HG03439 (cell line): ENCODE results near the gene RERE.

Experiments
- ATAC-seq: cut with Tn5 transposase; IDR thresholded peaks from one replicate; pipeline ENCODE4 v1.9.1; 2021; ENCODE audit warnings: mild to moderate bottlenecking, moderate library complexity; ENCODE audit not compliant: unreplicated experiment

RERE gene

GRCh38 chr1:8555582-8555981 is 261.9 kb downstream of the RERE start:
- no peak for ATAC-seq

DNA sequence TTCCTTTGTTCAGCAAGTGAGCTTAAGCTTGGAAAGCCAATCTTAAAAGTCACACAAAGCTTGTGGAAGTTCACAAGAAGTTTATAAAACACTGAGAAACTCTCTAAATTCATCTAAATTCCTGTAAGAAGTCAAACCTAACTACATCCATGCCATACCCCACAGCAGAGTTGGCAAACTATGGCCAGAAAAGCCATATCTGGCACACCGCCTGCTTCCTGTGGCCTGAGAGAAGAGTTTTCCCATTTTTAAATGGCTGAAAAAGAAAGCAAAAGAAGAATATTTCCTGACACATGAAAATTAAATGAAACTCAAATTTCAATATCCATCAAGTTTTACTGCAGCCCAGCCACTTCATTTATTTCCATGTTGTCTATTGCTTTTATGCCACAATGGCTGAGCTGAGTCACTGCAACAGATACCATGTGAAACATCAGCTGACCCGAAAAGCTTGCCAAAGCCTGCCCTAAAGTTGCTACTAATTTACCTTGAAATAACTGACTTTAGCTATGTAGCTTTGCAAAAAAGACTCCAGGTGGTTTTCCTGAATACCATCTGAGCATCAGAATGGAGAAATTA is 262.4 kb downstream of the RERE start:
- ATAC-seq, result no peak

GRCh38 chr1:8552820-8553397 is 264.5 kb downstream of the RERE start:
- no peak for ATAC-seq

DNA sequence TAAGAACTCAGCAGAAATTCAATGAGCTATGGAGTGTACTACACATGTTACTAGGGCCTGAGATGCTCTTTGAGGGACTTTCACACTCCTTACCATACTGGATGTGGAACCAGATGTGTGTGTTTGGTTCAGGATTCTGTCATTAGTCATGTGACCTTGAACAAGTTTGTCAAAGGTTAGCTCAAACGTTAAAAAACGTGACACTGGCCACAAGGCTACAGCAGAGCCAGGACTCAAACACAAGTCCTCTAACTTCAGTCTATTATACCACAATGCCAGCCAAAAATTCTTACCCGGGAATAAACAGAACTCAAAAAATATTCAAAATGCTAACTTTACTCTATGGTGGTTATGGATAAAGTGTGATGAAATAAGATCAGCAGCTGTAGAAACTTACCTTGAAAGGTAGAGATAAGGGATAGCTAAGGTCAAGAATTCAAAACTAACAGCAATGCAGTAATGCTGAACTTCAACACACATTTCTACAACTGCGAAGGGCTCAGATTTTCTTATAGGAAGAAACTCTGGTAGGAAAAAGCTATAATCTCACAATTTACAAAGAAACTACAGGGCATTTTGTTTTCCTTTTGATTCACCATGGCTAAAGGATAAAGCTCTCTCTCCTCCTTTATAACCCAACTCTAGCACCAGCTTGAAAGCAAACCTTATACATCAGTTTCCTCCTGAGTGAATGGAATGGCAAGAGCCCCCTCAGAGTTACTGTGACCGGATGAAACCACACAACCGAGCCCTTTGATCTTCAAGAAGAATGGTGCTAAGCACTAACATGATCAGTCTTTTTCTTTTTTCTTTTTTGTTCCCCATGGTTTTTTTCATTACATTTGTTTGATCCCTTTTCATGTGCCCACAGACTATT is 265.6 kb downstream of the RERE start:
- no peak for ATAC-seq

DNA sequence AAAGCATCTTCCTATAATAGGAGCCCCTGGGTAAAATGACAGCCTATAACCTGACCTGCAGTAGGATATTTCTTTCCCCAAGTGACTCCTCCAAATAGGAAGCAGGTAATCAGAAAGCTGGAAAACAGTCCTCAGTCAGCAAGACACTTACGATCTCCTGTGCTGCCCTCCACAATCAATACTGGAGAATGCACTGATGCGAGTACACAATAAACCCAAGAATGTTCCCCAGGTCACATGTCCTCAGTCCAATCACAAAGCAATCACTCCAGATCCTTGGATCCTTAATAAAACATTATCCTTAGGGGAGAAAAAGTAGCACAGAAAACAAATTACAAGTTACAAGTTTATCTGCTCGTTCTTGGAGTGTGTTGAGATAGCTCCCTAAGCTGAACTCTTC is 266.4 kb downstream of the RERE start:
- no peak for ATAC-seq

DNA sequence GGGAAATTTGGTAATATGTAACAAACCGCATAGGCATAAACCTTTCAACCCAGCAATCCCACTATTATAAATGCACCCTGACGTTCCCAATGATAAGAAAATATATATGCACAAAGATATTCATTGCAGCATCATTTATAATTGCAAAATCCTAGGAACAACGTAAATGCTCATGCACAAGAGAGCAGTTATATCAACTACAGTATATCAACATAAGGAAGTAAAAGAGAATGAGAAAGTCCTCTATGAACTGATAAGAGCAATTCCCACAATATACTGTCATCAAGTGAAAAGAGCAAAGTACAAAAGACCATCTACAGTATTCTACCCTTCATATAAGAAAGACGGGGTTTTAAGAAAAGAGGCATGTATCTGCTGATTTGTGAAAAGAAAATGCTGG is 269.6 kb downstream of the RERE start:
- no peak for ATAC-seq

- peak; percentile 52 for ATAC-seq
Observed at GRCh38 chr1:8545078-8545477, 272.4 kb downstream of the RERE start.

DNA sequence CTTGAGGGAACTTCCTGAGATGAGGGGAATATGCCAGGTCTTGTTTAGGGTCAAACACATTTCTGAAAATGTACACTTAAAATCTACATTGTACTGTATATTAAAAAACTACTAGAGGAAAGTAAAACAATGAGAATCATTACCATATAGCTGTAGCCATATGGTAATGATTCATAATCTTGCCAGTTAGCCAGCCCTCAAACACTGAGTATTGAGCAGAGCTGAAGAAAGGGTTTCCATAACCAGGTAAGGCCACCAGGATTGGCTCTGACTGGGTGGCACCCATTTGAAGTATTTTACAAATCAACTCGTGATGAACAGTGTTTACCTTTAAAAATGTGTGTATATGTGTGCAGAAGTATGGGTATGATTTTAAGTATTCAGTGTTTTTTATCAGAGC is 272.8 kb downstream of the RERE start:
- ATAC-seq, result no peak

- no peak for ATAC-seq
Observed at GRCh38 chr1:8543965-8544364, 273.5 kb downstream of the RERE start.

GRCh38 chr1:8541961-8542521 is 275.4 kb downstream of the RERE start:
- ATAC-seq, result no peak

DNA sequence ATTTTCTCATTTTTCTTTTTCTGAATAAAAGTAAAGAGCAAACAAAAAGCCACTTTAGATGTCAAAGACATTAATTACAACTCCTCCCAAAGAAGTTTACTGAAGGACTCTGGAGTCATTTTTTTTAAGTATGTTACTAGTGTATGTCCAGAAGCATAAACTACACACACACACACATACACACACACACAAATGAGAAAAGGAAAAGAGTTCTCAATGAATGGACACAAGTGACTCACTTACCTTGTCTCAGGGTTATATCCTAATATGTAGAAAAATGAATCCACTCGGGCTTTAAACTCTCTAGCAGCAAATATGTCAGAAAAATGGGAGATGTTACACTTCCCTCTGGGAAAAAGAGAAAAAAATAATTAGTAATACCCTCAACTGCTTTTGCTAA is 276.5 kb downstream of the RERE start:
- ATAC-seq, result no peak

- ATAC-seq, result no peak
Observed at GRCh38 chr1:8540261-8540941, 277.0 kb downstream of the RERE start.

DNA sequence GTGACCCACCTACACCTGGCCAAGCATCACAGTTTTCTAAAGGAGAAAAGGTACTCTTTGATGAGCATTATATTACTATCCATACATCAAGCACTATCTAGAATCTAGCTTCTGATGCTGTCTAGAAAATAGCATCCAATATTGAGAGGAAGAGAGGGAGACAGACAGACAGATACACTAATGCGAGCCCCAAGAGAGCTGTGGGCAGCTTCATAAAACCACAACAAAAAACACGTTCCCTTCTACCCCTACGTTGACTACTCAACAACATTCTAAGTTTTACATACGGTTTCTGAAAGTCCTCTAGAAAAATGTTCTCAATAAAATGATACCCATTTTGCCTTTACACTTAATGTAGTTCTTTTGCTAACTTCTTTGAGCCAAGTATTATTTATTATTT is 277.8 kb downstream of the RERE start:
- ATAC-seq, result no peak

DNA sequence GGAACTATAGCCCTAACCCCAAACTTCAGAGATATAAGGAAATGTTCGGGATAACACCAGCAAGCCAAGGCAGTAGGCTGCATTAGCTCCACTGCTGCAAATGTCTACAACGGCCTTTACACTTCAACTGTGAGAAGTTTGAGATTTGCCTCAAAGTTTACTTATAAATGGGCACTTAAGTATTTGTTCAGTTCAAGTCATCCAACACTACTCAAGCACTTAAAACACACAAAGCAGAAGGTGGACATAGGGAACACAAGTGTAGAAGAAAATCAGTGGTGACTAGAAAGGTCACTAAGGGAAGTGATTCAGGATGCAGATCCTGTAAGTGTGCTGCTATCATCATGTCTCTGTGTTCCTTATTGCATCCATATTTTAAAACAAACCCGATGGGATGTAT is 278.9 kb downstream of the RERE start:
- no peak for ATAC-seq

DNA sequence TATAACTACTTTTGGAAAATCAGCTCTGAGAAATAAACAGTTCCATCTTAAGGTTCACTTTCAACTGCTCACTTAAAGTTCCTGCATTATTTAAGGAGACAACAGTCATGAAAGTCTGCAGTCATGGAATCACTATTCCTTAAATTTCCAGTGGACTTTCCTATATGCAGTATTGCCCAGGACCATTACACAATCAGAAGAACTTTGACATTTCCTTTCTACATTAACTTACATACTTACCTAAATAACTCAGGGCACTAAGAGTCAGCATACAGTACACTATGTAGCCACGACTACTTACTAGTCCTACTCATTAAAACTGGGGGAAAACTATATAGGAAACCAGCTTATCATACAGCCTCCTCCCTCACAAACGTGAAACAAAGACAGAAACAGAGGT is 279.4 kb downstream of the RERE start:
- no peak for ATAC-seq

- no peak for ATAC-seq
Observed at GRCh38 chr1:8536515-8536914, 280.9 kb downstream of the RERE start.

- no peak for ATAC-seq
Observed at GRCh38 chr1:8533907-8534306, 283.5 kb downstream of the RERE start.

DNA sequence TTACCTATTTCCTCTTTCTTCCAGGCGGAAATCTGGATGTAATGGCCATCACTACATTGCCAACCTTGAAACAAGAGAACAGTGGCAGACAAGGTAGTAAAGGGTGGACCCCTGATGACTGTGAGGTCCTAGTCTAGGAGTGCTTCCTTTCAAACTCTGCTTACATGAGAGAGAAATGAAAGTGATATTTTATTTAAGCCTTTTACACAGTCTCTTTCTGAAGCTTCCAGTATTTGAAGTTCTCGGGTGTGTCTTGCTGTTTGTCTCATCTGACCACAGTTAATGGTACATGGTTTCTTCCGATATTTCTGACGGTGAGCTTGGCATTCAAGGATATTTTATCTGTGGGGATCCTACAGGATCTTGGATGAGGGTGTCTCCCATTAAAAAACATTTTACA is 284.3 kb downstream of the RERE start:
- no peak for ATAC-seq

- no peak for ATAC-seq
Observed at GRCh38 chr1:8529901-8530300, 287.5 kb downstream of the RERE start.

DNA sequence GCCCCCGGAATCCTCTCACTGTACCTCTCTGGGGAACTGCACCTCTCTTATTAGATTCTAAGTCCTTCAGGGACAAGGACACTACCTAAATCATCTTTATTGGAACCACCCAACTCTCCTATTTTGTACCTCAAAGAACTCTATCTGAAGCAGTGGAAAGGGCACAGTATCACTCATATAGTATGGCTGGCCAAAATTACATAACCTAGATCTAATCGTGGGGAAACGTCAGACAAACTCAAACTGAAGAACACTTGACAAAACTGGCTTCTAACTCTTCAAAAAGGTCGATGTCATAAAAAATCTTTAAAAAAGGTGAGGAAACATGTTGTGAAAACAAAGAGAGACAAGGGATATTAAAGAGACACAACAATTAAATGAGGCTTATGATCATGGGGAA is 289.5 kb downstream of the RERE start:
- ATAC-seq, result no peak

DNA sequence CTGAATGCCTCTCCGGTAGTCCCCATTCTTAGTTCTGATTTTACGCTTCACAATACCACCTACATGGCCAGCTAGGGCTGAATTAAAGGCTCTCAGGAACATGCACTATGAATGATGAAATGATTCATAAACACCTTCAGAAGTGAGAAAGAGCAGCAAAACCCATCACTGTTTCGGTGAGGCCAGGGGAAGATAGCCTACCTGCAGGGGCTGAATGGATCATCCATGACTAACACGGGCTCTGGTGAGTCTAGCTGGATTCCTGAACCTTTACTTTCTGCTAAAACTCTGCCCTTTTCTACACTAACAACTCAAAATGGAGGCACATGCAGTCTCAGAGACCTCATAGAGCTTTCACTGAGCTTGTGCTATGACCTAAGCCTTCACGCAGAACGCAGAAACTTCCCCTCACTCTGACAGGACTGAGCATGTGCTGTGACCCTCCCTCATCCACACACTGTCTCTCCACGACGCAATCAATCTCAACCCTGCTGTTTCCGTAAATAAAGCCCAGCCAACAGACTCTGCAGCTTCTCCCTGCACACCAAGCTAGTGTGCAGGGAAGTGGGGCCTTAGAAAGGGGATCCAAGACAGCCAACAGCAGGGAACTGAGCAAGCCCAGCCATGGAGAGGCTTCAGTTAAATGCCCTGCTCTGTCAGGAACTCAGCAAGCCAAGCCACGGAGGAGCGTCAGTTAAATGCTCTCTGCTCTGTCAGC is 291.7 kb downstream of the RERE start:
- ATAC-seq, result peak; percentile 55
